ENCODE data around the gene RAB7A. TPM values are rescaled to one million over a fixed set of nuclear protein-coding genes. Genes with fewer than 3 reads are reported as not detected.

Gene RAB7A
- total and polyA plus RNA-seq, 11 donors = 143 to 343 (median 253) TPM

DNA sequence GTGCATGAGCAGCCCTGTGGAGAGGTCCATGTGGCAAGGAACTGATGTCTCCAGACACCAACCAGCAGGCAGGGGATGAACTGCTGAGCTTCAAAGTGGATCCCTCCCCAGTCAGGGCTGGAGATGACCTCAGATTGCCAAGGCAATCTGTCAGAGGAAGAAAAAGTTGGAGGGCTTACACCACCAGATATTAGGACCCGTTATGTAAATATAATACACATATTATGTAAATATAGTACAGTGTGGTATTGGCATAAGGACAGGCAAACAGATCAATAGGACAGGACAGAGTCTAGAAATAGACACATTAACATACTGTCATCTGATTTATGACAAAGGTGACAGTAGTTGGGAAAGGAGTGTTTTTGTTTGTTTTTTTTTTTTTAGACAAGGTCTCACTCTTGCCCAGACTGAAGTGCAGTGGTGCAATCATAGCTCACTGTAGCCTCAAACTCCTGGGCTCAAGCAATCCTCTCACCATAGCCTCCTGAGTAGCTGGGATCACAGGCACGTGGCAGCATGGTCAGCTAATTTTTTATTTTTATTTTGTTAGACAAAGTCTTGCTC is 18.0 kb upstream of the RAB7A start:
- H3K4me1 ChIP-seq = peaks cover 0 to 6% (median 0%) of the 10 kb centered on the region in 12 donors
- no peaks in the 10 kb centered on the region for H3K27me3 ChIP-seq
- no peak for DNase-seq
- H3K4me3 ChIP-seq = no peak overlapping the region
- H3K36me3 ChIP-seq = no peaks in the 10 kb centered on the region
- no peak overlapping the region for H3K27ac ChIP-seq
- H3K9me3 ChIP-seq = no peaks in the 10 kb centered on the region
- intact Hi-C loops (cut with DNase I) = no loop called here
- TF ChIP-seq, protein P1, sequence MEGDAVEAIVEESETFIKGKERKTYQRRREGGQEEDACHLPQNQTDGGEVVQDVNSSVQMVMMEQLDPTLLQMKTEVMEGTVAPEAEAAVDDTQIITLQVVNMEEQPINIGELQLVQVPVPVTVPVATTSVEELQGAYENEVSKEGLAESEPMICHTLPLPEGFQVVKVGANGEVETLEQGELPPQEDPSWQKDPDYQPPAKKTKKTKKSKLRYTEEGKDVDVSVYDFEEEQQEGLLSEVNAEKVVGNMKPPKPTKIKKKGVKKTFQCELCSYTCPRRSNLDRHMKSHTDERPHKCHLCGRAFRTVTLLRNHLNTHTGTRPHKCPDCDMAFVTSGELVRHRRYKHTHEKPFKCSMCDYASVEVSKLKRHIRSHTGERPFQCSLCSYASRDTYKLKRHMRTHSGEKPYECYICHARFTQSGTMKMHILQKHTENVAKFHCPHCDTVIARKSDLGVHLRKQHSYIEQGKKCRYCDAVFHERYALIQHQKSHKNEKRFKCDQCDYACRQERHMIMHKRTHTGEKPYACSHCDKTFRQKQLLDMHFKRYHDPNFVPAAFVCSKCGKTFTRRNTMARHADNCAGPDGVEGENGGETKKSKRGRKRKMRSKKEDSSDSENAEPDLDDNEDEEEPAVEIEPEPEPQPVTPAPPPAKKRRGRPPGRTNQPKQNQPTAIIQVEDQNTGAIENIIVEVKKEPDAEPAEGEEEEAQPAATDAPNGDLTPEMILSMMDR (IDR thresholded peaks at IDR 0.05) = no peak
- TF ChIP-seq POLR2A (IDR thresholded peaks at IDR 0.05) = no peak
- 82 to 89% (median 87%) methylated on average over 2 of the region's 2 CpGs for WGBS, 4 donors
- no peak for ATAC-seq

DNA sequence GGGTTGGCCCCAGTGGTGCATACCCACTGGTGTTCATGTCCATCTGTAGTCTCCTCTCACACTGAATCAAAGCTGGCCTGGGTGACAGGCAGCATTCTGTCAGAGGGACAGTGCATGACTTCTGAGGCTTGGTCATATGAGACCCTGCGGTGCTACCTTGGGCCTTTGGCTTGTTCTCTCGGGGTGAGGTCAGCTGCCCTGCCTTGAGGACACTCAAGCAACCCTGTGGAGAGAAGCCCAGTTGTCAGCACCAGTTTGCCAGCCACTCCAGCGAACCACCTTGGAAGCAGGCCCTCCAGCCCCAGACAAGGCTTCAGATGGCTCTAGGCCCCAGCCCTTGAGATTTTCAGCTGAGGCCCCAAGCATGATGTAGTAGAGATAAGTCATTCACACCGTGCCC is 16.9 kb upstream of the RAB7A start:
- Histone ChIP-seq H3K4me3 (no peak overlapping the region), H3K27me3 (no peaks in the 10 kb centered on the region), H3K4me1 (peaks cover 0 to 6% (median 0%) of the 10 kb centered on the region in 12 donors), H3K36me3 (no peaks in the 10 kb centered on the region), H3K27ac (no peak overlapping the region), H3K9me3 (no peaks in the 10 kb centered on the region)
- DNase-seq (no peak), ATAC-seq (no peak)
- WGBS, 4 donors = 87 to 100% (median 89%) methylated on average over 3 to 4 of the region's 4 CpGs
- intact Hi-C loops (cut with DNase I) = no loop called here
- no peak for TF ChIP-seq POLR2A (IDR thresholded peaks at IDR 0.05)
- TF ChIP-seq, protein P1 (IDR thresholded peaks at IDR 0.05) = no peak

DNA sequence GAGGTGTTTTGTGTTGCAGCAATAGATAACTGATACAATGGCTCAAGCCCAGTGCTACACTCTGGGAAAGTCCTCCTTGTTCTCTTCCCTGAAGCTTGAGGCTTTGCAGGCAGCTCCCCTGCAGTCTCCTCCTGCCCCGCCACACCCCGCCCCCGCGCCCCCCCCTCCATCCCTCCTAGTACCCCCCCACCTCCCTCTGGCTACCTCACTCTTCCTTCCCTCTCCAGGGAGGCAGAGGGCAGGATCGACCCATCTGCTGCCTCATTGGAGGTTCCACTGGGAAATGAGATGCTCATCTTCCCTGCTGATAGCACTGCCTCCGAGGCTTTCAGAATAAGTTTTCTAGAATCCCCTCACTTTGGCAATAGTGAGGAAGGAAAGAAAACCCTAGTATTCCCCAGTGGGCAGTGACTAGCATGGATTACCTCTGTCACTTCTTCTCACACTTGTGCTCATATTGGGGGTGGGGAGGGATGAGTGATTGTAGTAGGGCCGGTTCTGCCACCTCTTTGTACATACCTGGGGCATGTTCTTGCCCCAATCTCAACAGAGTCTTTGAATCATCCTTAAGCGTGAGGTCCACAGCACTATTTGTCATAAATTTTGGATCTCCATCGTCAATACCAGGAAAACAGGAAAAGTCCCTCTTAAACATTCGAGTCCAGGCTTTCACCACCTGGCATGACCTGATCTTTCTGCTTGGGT is 16.3 kb upstream of the RAB7A start:
- Histone ChIP-seq H3K9me3 (no peaks in the 10 kb centered on the region), H3K27ac (no peak overlapping the region), H3K36me3 (no peaks in the 10 kb centered on the region), H3K4me3 (no peak overlapping the region), H3K27me3 (no peaks in the 10 kb centered on the region), H3K4me1 (peaks cover 0 to under 1% (median 0%) of the 10 kb centered on the region in 12 donors)
- TF ChIP-seq POLR2A (IDR thresholded peaks at IDR 0.05) = no peak
- TF ChIP-seq, protein P1 (IDR thresholded peaks at IDR 0.05) = no peak
- ATAC-seq (no peak), DNase-seq (no peak)
- intact Hi-C loops (cut with DNase I) = no loop called here
- WGBS, 4 donors = 52 to 60% (median 57%) methylated on average over 10 of the region's 10 CpGs

DNA sequence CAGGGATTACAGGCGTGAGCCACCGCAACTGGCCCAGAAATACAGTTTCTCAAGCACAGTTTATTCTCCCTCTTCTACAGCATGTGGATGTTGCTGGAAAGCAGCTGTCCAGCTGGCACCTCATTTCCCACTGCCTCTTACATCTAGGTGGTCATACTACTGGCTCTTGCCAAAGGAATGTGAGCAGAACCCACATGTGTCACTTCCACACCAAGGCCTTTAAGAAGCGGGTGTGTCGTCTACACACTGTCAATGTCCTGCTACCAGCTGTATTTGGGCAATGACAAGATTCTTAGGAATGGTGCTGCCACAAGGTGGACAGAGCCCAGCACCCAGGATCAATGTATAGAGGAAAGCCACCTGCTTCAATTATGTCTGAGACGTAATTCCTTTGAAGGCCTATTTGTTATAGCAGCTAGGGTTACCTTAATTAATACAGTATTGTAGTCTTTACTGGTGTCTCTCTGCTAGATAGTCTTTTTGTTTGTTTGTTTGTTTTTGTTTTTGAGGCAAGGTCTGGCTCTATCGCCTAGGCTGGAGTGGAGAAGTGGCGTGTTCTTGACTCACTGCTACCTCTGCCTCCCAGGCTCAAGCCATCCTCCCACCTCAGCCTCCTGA is 15.1 kb upstream of the RAB7A start:
- Histone ChIP-seq H3K27ac (no peak overlapping the region), H3K9me3 (no peaks in the 10 kb centered on the region), H3K36me3 (no peaks in the 10 kb centered on the region), H3K4me3 (no peak overlapping the region), H3K27me3 (no peaks in the 10 kb centered on the region), H3K4me1 (peaks cover 0 to 8% (median 0%) of the 10 kb centered on the region in 12 donors)
- 93 to 99% (median 96%) methylated on average over 7 of the region's 7 CpGs for WGBS, 4 donors
- intact Hi-C loops (cut with DNase I) = no loop called here
- DNase-seq (no peak), ATAC-seq (no peak)
- TF ChIP-seq, protein P1 (IDR thresholded peaks at IDR 0.05) = no peak
- TF ChIP-seq POLR2A (IDR thresholded peaks at IDR 0.05) = no peak
